Measurements from ENCODE around the gene FBXW12. TPM values are rescaled to one million over a fixed set of nuclear protein-coding genes. Genes with fewer than 3 reads are reported as not detected.

Gene FBXW12
- total and polyA plus RNA-seq, 3 donors from 2014 or later, result 0.81 to 2.0 (median 0.98) TPM

- no peak overlapping the region for H3K27ac ChIP-seq
- 92 to 96% methylated on average over 5 to 14 of the region's 14 CpGs for WGBS, 2 donors
- intact Hi-C loops (cut with DNase I; ENCODE audit: low total_unique reads), result no loop called here
- no peaks in the 10 kb centered on the region for H3K9me3 ChIP-seq
- H3K4me1 ChIP-seq, result no peaks in the 10 kb centered on the region
- H3K36me3 ChIP-seq (ENCODE audit: low read depth, missing control alignments), result no peaks in the 10 kb centered on the region
- TF ChIP-seq POLR2A (IDR thresholded peaks at IDR 0.05), result no peak
- H3K4me3 ChIP-seq, result no peak overlapping the region
- no peaks in the 10 kb centered on the region for H3K27me3 ChIP-seq
- DNase-seq, result no peak
Measured at GRCh38 chr3:48417529-48418108, 45.6 kb downstream of the FBXW12 start.

DNA sequence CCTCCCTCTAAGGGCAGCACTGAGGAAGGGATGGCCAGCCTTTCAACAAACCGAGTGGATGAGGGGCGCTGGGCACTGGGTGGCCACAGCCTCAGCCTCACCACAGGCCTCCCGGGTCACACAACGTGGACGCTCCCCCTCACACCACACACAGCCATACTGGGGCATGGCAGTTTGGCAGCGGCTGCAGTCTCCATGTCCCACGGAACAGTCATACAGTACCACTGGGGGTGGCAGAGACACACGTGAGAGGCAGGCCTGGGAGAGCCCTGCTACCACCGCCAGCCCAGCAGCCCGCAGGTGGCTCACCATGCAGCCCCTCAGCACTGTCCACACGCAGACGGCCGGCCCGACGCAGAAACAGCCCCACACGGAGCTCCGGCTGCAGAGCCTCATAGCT is 46.1 kb downstream of the FBXW12 start:
- intact Hi-C loops (cut with DNase I; ENCODE audit: low total_unique reads), result no loop called here
- DNase-seq, result no peak
- TF ChIP-seq CTCF (IDR thresholded peaks at IDR 0.05) (no peak), POLR2A (IDR thresholded peaks at IDR 0.05) (no peak)
- Histone ChIP-seq H3K4me3 (no peak overlapping the region), H3K4me1 (no peaks in the 10 kb centered on the region), H3K27ac (no peak overlapping the region), H3K27me3 (no peaks in the 10 kb centered on the region), H3K36me3 (ENCODE audit: low read depth, missing control alignments) (no peaks in the 10 kb centered on the region), H3K9me3 (no peaks in the 10 kb centered on the region)
- WGBS, 2 donors, result 97 to 98% methylated on average over 11 to 15 of the region's 17 CpGs

- H3K36me3 ChIP-seq (ENCODE audit: low read depth, missing control alignments), result no peaks in the 10 kb centered on the region
- WGBS, 2 donors, result 87 to 91% methylated on average over 4 to 9 of the region's 9 CpGs
- H3K4me1 ChIP-seq, result no peaks in the 10 kb centered on the region
- no peak overlapping the region for H3K4me3 ChIP-seq
- TF ChIP-seq POLR2A (IDR thresholded peaks at IDR 0.05) (no peak), CTCF (IDR thresholded peaks at IDR 0.05) (no peak)
- no peaks in the 10 kb centered on the region for H3K9me3 ChIP-seq
- intact Hi-C loops (cut with DNase I; ENCODE audit: low total_unique reads), result no loop called here
- DNase-seq, result no peak
- H3K27me3 ChIP-seq, result no peaks in the 10 kb centered on the region
- no peak overlapping the region for H3K27ac ChIP-seq
Measured at GRCh38 chr3:48418651-48419050, 46.6 kb downstream of the FBXW12 start.

DNA sequence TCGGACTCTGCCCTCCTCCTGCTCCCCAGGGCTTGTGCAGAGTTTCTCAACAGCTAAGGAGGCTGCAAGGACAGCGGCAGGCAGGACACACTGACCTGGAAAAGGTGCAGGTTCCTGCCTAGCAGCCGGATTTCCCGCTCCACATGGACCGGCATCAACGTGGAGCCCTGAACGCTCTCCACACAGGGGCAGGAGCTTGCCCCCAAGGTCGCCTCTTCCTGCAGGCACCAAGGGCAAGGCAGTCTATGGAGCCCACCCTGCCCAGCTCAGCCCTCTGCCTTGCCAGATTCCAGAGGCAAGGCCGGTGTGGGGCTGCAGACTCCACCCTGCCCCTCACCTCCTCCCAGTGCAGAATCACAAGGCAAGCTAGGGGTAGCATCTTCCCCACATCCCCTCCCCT is 47.1 kb downstream of the FBXW12 start:
- Histone ChIP-seq H3K27me3 (no peaks in the 10 kb centered on the region), H3K9me3 (no peaks in the 10 kb centered on the region), H3K4me1 (no peaks in the 10 kb centered on the region), H3K36me3 (ENCODE audit: low read depth, missing control alignments) (no peaks in the 10 kb centered on the region), H3K27ac (no peak overlapping the region), H3K4me3 (no peak overlapping the region)
- WGBS, 2 donors, result 91 to 96% methylated on average over 7 to 9 of the region's 9 CpGs
- TF ChIP-seq POLR2A (IDR thresholded peaks at IDR 0.05), result no peak
- TF ChIP-seq CTCF (IDR thresholded peaks at IDR 0.05), result no peak
- intact Hi-C loops (cut with DNase I; ENCODE audit: low total_unique reads), result no loop called here
- no peak for DNase-seq

DNA sequence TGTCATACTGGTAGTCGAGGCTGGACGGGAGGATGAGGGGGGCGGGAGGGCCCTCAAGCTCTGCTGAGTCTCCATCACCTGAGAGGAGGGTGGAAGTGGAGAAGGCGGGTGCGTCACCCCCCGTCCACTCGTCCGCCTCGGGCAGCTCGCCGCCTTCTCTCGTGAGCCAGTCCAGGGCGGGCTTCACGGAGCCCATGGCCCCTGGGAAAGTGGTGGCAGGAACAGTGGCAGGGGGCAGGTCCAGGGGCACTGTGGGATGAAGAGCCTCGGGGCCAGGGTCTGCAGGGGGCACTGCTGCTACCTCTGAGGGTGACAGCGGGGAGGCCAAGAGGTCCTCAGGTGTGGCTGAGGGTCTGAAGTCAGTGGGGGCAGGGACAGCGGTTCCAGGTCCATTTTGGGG is 47.6 kb downstream of the FBXW12 start:
- no peak overlapping the region for H3K27ac ChIP-seq
- 93 to 100% methylated on average over 5 to 17 of the region's 17 CpGs for WGBS, 2 donors
- no peak for DNase-seq
- no peaks in the 10 kb centered on the region for H3K9me3 ChIP-seq
- H3K27me3 ChIP-seq, result no peaks in the 10 kb centered on the region
- H3K36me3 ChIP-seq (ENCODE audit: low read depth, missing control alignments), result no peaks in the 10 kb centered on the region
- peaks cover under 1% of the 10 kb centered on the region for H3K4me1 ChIP-seq
- intact Hi-C loops (cut with DNase I; ENCODE audit: low total_unique reads), result no loop called here
- H3K4me3 ChIP-seq, result no peak overlapping the region
- no peak for TF ChIP-seq POLR2A (IDR thresholded peaks at IDR 0.05)
- no peak for TF ChIP-seq CTCF (IDR thresholded peaks at IDR 0.05)

Measured in testis (tissue), 3 donors.